IMR-90 (cell line): ENCODE measurements around the gene BAZ2B. TPM values are rescaled to one million over a fixed set of nuclear protein-coding genes. Genes with fewer than 3 reads are reported as not detected.

ENCODE experiments used
- ATAC-seq: fragments of 200-7000 bp; cut with Tn5 transposase; 2 replicates; pipeline ENCODE4 v1.9.1; 2020; ENCODE audit warnings: low read depth, mild to moderate bottlenecking, moderate library complexity
- BruUV-seq: library from RNA; stranded (reverse); fragments of 400-500 nt; replicated peaks from 2 replicates; lab custom pipeline; 2021; lab: Mats Ljungman, UMichigan
- CTCF ChIA-PET: fragments of 300-600 bp; formaldehyde crosslinking; extraction: SDS; loops from one replicate; lab custom pipeline; 2021; ENCODE audit warnings: antibody characterized with exemption; lab: Yijun Ruan, JAX
- POLR2A ChIA-PET: fragments of 300-600 bp; sonication (Branson Sonifier 250); formaldehyde crosslinking; loops from one replicate; lab custom pipeline; 2022; ENCODE audit warnings: antibody characterized with exemption; ENCODE audit not compliant: unreplicated experiment; lab: Charles Lee
- DNase-seq: peaks from one replicate; pipeline ENCODE4 v3.0.0; 2013
- H2AFZ ChIP-seq: replicated peaks from 2 replicates; pipeline ENCODE3; 2013; ENCODE audit warnings: low read length, mild to moderate bottlenecking; ENCODE audit not compliant: poor library complexity
- H2AK5ac ChIP-seq: 2 replicates; pipeline ENCODE4 v1.6.1; 2013; ENCODE audit warnings: low read depth, low read length, inconsistent platforms
- H2AK9ac ChIP-seq: replicated peaks from 2 replicates; pipeline ENCODE3; 2013; ENCODE audit warnings: mild to moderate bottlenecking, low read depth, low read length, moderate library complexity; ENCODE audit not compliant: poor library complexity
- H2BK120ac ChIP-seq: 2 replicates; pipeline ENCODE4 v1.6.1; 2013; ENCODE audit warnings: low read depth, low read length, inconsistent platforms
- H2BK15ac ChIP-seq: 3 replicates; pipeline ENCODE4 v1.6.1; 2013; ENCODE audit warnings: low read depth, low read length, inconsistent platforms
- H2BK20ac ChIP-seq: 2 replicates; pipeline ENCODE4 v1.6.1; 2013; ENCODE audit warnings: low read depth, mild to moderate bottlenecking, inconsistent platforms, low read length, moderate library complexity
- H2BK5ac ChIP-seq: 2 replicates; pipeline ENCODE4 v1.6.1; 2013; ENCODE audit warnings: mild to moderate bottlenecking, low read depth, low read length, inconsistent platforms; ENCODE audit not compliant: poor library complexity, severe bottlenecking
- H3K14ac ChIP-seq: replicated peaks from 2 replicates; pipeline ENCODE4 v1.6.1; 2013; ENCODE audit warnings: low read depth, low read length, inconsistent platforms
- H3K18ac ChIP-seq: 2 replicates; pipeline ENCODE4 v1.6.1; 2013; ENCODE audit warnings: low read depth, low read length, control low read depth
- H3K23ac ChIP-seq: 2 replicates; pipeline ENCODE4 v1.6.1; 2013; ENCODE audit warnings: low read depth, low read length, inconsistent platforms
- H3K27ac ChIP-seq: 2 replicates; pipeline ENCODE4 v1.5.1; 2013; ENCODE audit warnings: mild to moderate bottlenecking, control low read depth, low read length; ENCODE audit not compliant: insufficient read depth
- H3K27me3 ChIP-seq: 2 replicates; pipeline ENCODE4 v1.6.1; 2013; ENCODE audit warnings: low read length; ENCODE audit not compliant: control insufficient read depth, insufficient read depth
- H3K36me3 ChIP-seq: 2 replicates; pipeline ENCODE4 v1.6.1; 2013; ENCODE audit warnings: low read length, mixed read lengths; ENCODE audit not compliant: control insufficient read depth, insufficient read depth
- H3K4ac ChIP-seq: 2 replicates; pipeline ENCODE4 v1.6.1; 2013; ENCODE audit warnings: low read depth, low read length, inconsistent platforms
- H3K4me1 ChIP-seq: 2 replicates; pipeline ENCODE4 v1.6.1; 2013; ENCODE audit warnings: low read length, mixed read lengths; ENCODE audit not compliant: control insufficient read depth, insufficient read depth
- H3K4me2 ChIP-seq: 2 replicates; pipeline ENCODE4 v1.6.1; 2013; ENCODE audit warnings: low read depth, mild to moderate bottlenecking, control low read depth, low read length, moderate library complexity
- H3K4me3 ChIP-seq: 2 replicates; pipeline ENCODE4 v1.5.1; 2013; ENCODE audit warnings: low read depth, mild to moderate bottlenecking, control low read depth, low read length, moderate library complexity; ENCODE audit not compliant: insufficient read depth
- H3K56ac ChIP-seq: 2 replicates; pipeline ENCODE4 v1.6.1; 2013; ENCODE audit warnings: low read length, inconsistent platforms; ENCODE audit not compliant: insufficient read depth; ENCODE audit errors: extremely low read depth
- H3K79me1 ChIP-seq, 2 experiments: 2 replicates each; pipeline ENCODE4 v1.6.1; 2013; ENCODE audit warnings: low read length in 2 of 2, inconsistent platforms in 1 of 2, low read depth in 1 of 2
- H3K9ac ChIP-seq: 2 replicates; pipeline ENCODE4 v1.6.1; 2013; ENCODE audit warnings: low read depth, low read length, control low read depth
- H3K9me1 ChIP-seq: 2 replicates; pipeline ENCODE4 v1.6.1; 2013; ENCODE audit warnings: low read length, inconsistent platforms; ENCODE audit not compliant: insufficient read depth
- H3K9me3 ChIP-seq: 2 replicates; pipeline ENCODE4 v1.6.1; 2013; ENCODE audit warnings: low read length; ENCODE audit not compliant: control insufficient read depth, insufficient read depth
- H4K20me1 ChIP-seq: 2 replicates; pipeline ENCODE4 v1.6.1; 2013; ENCODE audit warnings: low read length, inconsistent platforms; ENCODE audit not compliant: insufficient read depth
- H4K5ac ChIP-seq: 2 replicates; pipeline ENCODE4 v1.6.1; 2013; ENCODE audit warnings: mild to moderate bottlenecking, low read depth, low read length, control low read depth
- H4K8ac ChIP-seq, 2 experiments: 2 replicates each; pipeline ENCODE4 v1.6.1; 2013; ENCODE audit warnings: low read depth in 2 of 2, low read length in 2 of 2, control low read depth in 1 of 2, inconsistent platforms in 1 of 2
- H4K91ac ChIP-seq: 2 replicates; pipeline ENCODE4 v1.6.1; 2013; ENCODE audit warnings: low read depth, low read length, inconsistent platforms; ENCODE audit not compliant: insufficient read depth
- BHLHE40 ChIP-seq: fragments of 150-350 bp; IDR thresholded peaks from 2 replicates; pipeline ENCODE4 v1.6.1; 2016; ENCODE audit warnings: mild to moderate bottlenecking, low read depth, low read length
- CEBPB ChIP-seq: IDR thresholded peaks from 2 replicates; pipeline ENCODE4 v1.6.1; 2012; ENCODE audit warnings: low read depth, low read length, improper control_type of control experiment
- FOS ChIP-seq: fragments of 150-350 bp; IDR thresholded peaks from 2 replicates; pipeline ENCODE4 v1.6.1; 2016; ENCODE audit warnings: low read depth, low read length
- MAFK ChIP-seq: IDR thresholded peaks from 2 replicates; pipeline ENCODE4 v1.6.1; 2012; ENCODE audit warnings: low read depth, low read length, improper control_type of control experiment
- MAZ ChIP-seq: IDR thresholded peaks from 2 replicates; pipeline ENCODE4 v1.6.1; 2012; ENCODE audit warnings: low read depth, mild to moderate bottlenecking, low read length, improper control_type of control experiment, moderate library complexity, borderline replicate concordance
- MXI1 ChIP-seq: IDR thresholded peaks from 2 replicates; pipeline ENCODE4 v1.6.1; 2012; ENCODE audit warnings: low read depth, mild to moderate bottlenecking, low read length, moderate library complexity, borderline replicate concordance
- NFE2L2 ChIP-seq: fragments of 150-350 bp; IDR thresholded peaks from 2 replicates; pipeline ENCODE4 v1.6.1; 2016; ENCODE audit warnings: low read depth, mild to moderate bottlenecking, low read length
- RAD21 ChIP-seq: IDR thresholded peaks from 2 replicates; pipeline ENCODE4 v1.6.1; 2012; ENCODE audit warnings: low read length, improper control_type of control experiment
- RCOR1 ChIP-seq: IDR thresholded peaks from 2 replicates; pipeline ENCODE4 v1.6.1; 2012; ENCODE audit warnings: mild to moderate bottlenecking, low read length, improper control_type of control experiment; ENCODE audit not compliant: insufficient replicate concordance
- RFX5 ChIP-seq: IDR thresholded peaks from 2 replicates; pipeline ENCODE4 v1.8.0; 2012; ENCODE audit warnings: low read depth, mild to moderate bottlenecking, low read length, moderate library complexity
- SMC3 ChIP-seq: fragments of 150-350 bp; IDR thresholded peaks from 2 replicates; pipeline ENCODE4 v1.6.1; 2016; ENCODE audit warnings: low read depth, mild to moderate bottlenecking, antibody characterized with exemption, low read length, moderate library complexity
- WGBS, 2 experiments: methylation state at CpG; one replicate each; pipeline versions ENCODE4 v1.1.5 to v1.1.7; 2013; ENCODE audit warnings: missing lambda C conversion rate in 2 of 2; ENCODE audit not compliant: insufficient read length in 1 of 2; ENCODE audit errors: extremely low coverage in 2 of 2; 5-methylcytosine and 5-hydroxymethylcytosine counted together
- dilution Hi-C: fragments of 300-500 bp; cut with HindIII; formaldehyde crosslinking; loops from one replicate; pipeline ENCODE4 v1.14.3; 2018; ENCODE audit warnings: low sequenced_read_pairs; ENCODE audit not compliant: unreplicated experiment
- in situ Hi-C: fragments of 300-500 bp; cut with MboI; formaldehyde crosslinking; loops from 3 replicates; pipeline ENCODE4 v1.14.3; 2019; ENCODE audit warnings: low sequenced_read_pairs, inconsistent platforms, mixed read lengths
- intact Hi-C: fragments of 100-400 bp; cut with micrococcal nuclease; formaldehyde crosslinking; loops from 2 replicates; pipeline ENCODE4 v1.10.0; 2022
- polyA plus RNA-seq, 3 experiments: library from polyadenylated mRNA; depleted of rRNA; stranded (reverse); fragments of >200 nt; gene quantifications; 2 replicates each; pipeline ENCODE4 v1.2.3, GENCODE V29; 2012; ENCODE audit warnings: low replicate concordance in 1 of 3
- total RNA-seq: library from RNA; depleted of rRNA; stranded (reverse); fragments of >200 nt; gene quantifications from 2 replicates; pipeline ENCODE4 v1.2.3, GENCODE V29; 2012
- TF ChIP-seq, protein P1 (sequence below): fragments of 150-350 bp; IDR thresholded peaks from 2 replicates; pipeline ENCODE4 v1.6.1; 2016; ENCODE audit warnings: low read depth, mild to moderate bottlenecking, low read length, moderate library complexity, borderline replicate concordance
- TF ChIP-seq, protein P2 (sequence below): fragments of 150-350 bp; IDR thresholded peaks from 2 replicates; pipeline ENCODE4 v1.6.1; 2017; ENCODE audit warnings: mild to moderate bottlenecking, antibody characterized with exemption, low read length, low read depth

The BAZ2B gene
- total and polyA plus RNA-seq, 2 of the 4 experiments (the other 2 are of a cell fraction), result 8.9 to 42.1 TPM

DNA sequence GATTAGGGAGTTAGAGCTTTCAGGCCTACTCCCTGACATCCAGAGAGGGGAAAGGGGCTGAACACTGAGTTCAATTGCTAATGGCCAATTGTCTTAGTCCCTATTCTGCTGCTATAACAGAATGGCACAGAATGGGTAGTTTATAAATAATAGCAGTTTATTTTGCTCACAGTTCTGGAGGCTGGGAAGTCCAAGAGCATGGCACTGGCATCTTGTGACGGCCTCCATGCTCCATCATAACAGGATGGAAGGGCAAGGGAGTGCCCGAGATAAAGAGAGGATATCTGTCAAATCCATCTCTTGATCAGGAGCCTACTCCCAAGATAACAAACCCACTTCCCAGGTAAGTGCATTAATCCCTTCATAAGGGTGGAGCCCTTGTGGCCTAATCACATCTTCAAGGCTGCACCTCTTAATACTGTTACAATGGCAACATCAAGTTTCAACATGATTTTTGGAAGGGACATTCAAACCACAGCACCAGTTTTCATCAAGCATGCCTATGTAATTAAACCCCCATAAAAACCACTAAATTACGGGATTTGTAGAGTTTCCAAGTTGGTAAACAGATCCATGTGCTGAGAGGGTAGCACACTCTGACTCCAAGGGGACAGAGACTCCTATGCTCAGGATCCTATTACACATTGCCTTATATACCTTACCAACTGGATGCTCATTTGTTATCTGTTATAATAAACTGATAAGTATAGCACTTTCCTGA is 44.6 kb downstream of the BAZ2B start:
- Histone ChIP-seq H3K18ac (no peak overlapping the region), H3K4me3 (no peak overlapping the region), H3K14ac (no peak overlapping the region), H4K20me1 (no peaks in the 10 kb centered on the region; the same call in 1 of the 2 replicates), H3K27me3 (no peaks in the 10 kb centered on the region), H4K5ac (no peak overlapping the region), H2BK15ac (no peak overlapping the region), H3K4me1 (no peaks in the 10 kb centered on the region), H2AK9ac (no peak overlapping the region), H3K79me1 (peaks cover 16 to 29% of the 10 kb centered on the region in 2 experiments), H2BK5ac (no peak overlapping the region), H3K9me3 (0 out of 2 replicates have a peak, but pooled peaks cover 3% of the 10 kb centered on the region), H3K56ac (no peak overlapping the region), H4K91ac (no peak overlapping the region), H3K9ac (no peak overlapping the region), H3K4me2 (no peak overlapping the region), H2BK120ac (no peak overlapping the region), H3K9me1 (no peaks in the 10 kb centered on the region), H3K27ac (no peak overlapping the region), H2AFZ (no peak overlapping the region), H4K8ac (no peak overlapping the region), H3K36me3 (0 out of 2 replicates have a peak, but pooled peaks cover 1% of the 10 kb centered on the region), H3K4ac (no peak overlapping the region), H2AK5ac (no peak overlapping the region), H2BK20ac (no peak overlapping the region), H3K23ac (no peak overlapping the region)
- no peak for DNase-seq
- in situ Hi-C loops (no loop called here), dilution Hi-C loops (no loop called here), intact Hi-C loops (no loop called here)
- ChIA-PET CTCF (no interaction called here), POLR2A (no interaction called here)
- TF ChIP-seq NFE2L2, result no peak
- TF ChIP-seq RAD21, result no peak
- TF ChIP-seq RCOR1, result no peak
- TF ChIP-seq MAZ, result no peak
- no peak for TF ChIP-seq BHLHE40
- TF ChIP-seq MAFK, result no peak
- TF ChIP-seq, protein P1, sequence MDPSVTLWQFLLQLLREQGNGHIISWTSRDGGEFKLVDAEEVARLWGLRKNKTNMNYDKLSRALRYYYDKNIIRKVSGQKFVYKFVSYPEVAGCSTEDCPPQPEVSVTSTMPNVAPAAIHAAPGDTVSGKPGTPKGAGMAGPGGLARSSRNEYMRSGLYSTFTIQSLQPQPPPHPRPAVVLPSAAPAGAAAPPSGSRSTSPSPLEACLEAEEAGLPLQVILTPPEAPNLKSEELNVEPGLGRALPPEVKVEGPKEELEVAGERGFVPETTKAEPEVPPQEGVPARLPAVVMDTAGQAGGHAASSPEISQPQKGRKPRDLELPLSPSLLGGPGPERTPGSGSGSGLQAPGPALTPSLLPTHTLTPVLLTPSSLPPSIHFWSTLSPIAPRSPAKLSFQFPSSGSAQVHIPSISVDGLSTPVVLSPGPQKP, result no peak
- TF ChIP-seq, protein P2, sequence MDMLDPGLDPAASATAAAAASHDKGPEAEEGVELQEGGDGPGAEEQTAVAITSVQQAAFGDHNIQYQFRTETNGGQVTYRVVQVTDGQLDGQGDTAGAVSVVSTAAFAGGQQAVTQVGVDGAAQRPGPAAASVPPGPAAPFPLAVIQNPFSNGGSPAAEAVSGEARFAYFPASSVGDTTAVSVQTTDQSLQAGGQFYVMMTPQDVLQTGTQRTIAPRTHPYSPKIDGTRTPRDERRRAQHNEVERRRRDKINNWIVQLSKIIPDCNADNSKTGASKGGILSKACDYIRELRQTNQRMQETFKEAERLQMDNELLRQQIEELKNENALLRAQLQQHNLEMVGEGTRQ, result no peak
- TF ChIP-seq RFX5, result no peak
- TF ChIP-seq CEBPB, result no peak
- no peak for TF ChIP-seq MXI1
- no peak for TF ChIP-seq FOS
- TF ChIP-seq SMC3, result no peak
- WGBS, 2 experiments, result no CpG with 5 or more reads among the region's 3 CpGs
- BruUV-seq, result no TSS peak
- no peak for ATAC-seq
